ENCODE data around the gene COL1A2.
A peak's percentile ranks its signal among the peaks of the same experiment; 100 is the strongest.

COL1A2 gene

GRCh38 chr7:94410413-94411187 lies 15.9 kb downstream of the COL1A2 start:
- DNase-seq (ENCODE audit: low read depth in 2 of 2): no peak

- no peak for DNase-seq (ENCODE audit: low read depth in 2 of 2)
Observed at GRCh38 chr7:94411188-94411466, 16.4 kb downstream of the COL1A2 start.

- DNase-seq (ENCODE audit: low read depth in 2 of 2): no peak
Observed at GRCh38 chr7:94412762-94413322, 18.1 kb downstream of the COL1A2 start.

- no peak for DNase-seq (ENCODE audit: low read depth in 2 of 2)
Observed at GRCh38 chr7:94414481-94414880, 19.8 kb downstream of the COL1A2 start.

GRCh38 chr7:94414980-94415379 lies 20.3 kb downstream of the COL1A2 start:
- no peak for DNase-seq (ENCODE audit: low read depth in 2 of 2)

GRCh38 chr7:94417306-94417705 lies 22.6 kb downstream of the COL1A2 start:
- no peak for DNase-seq (ENCODE audit: low read depth in 2 of 2)

- DNase-seq (ENCODE audit: low read depth in 2 of 2): peak in 1 of 2 experiments; percentile 56
Observed at GRCh38 chr7:94417901-94418300, 23.2 kb downstream of the COL1A2 start.

GRCh38 chr7:94418851-94419250 lies 24.2 kb downstream of the COL1A2 start:
- DNase-seq (ENCODE audit: low read depth in 2 of 2): no peak

GRCh38 chr7:94420328-94420727 lies 25.6 kb downstream of the COL1A2 start:
- no peak for DNase-seq (ENCODE audit: low read depth in 2 of 2)

GRCh38 chr7:94421681-94422080 lies 27.0 kb downstream of the COL1A2 start:
- DNase-seq (ENCODE audit: low read depth in 2 of 2): no peak

GRCh38 chr7:94422136-94422535 lies 27.4 kb downstream of the COL1A2 start:
- no peak for DNase-seq (ENCODE audit: low read depth in 2 of 2)

GRCh38 chr7:94422827-94423460 lies 28.2 kb downstream of the COL1A2 start:
- DNase-seq (ENCODE audit: low read depth in 2 of 2): no peak

GRCh38 chr7:94423863-94424735 lies 29.4 kb downstream of the COL1A2 start:
- DNase-seq (ENCODE audit: low read depth in 2 of 2): peak; percentile 56 to 59

GRCh38 chr7:94425546-94425945 lies 30.9 kb downstream of the COL1A2 start:
- no peak for DNase-seq (ENCODE audit: low read depth in 2 of 2)

- DNase-seq (ENCODE audit: low read depth in 2 of 2): no peak
Observed at GRCh38 chr7:94426980-94427875, 32.5 kb downstream of the COL1A2 start.

- no peak for DNase-seq (ENCODE audit: low read depth in 2 of 2)
Observed at GRCh38 chr7:94429153-94429552, 34.5 kb downstream of the COL1A2 start.

- no peak for DNase-seq (ENCODE audit: low read depth in 2 of 2)
Observed at GRCh38 chr7:94431176-94431575, 36.5 kb downstream of the COL1A2 start.

- DNase-seq (ENCODE audit: low read depth in 2 of 2): peak; percentile 61 to 66
Observed at GRCh38 chr7:94431619-94432280, 37.1 kb downstream of the COL1A2 start.

GRCh38 chr7:94432281-94432670 lies 37.6 kb downstream of the COL1A2 start:
- DNase-seq (ENCODE audit: low read depth in 2 of 2): no peak

- no peak for DNase-seq (ENCODE audit: low read depth in 2 of 2)
Observed at GRCh38 chr7:94432817-94433216, 38.1 kb downstream of the COL1A2 start.

- no peak for DNase-seq (ENCODE audit: low read depth in 2 of 2)
Observed at GRCh38 chr7:94433224-94433623, 38.5 kb downstream of the COL1A2 start.
